ENCODE data around the gene TMTC1.

DNA sequence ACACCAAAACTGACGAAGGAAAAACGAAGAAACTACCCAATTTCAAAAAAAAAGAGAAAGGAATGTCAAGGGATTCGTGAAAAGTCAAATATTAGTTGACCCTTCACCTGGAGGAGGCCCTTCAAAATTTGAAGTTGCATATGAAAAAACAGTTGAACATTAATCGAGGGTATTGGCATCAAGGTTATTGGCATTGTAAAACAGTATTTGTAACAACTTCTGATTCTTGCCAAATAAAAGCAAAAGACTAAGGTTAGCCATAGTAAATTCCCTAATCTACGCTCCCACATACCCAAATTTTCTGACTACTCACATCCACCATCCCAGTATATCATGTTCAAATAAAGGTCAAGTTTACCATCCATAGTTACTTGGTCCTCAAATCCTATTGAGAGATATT is 118.6 kb downstream of the TMTC1 start:
- TF ChIP-seq POLR2A (IDR thresholded peaks at IDR 0.05): no peak
- TF ChIP-seq CTCF (IDR thresholded peaks at IDR 0.05): no peak
